ENCODE data around the gene CTH.
A peak's percentile ranks its signal among the peaks of the same experiment; 100 is the strongest.
"Not testable (repeated sequence)": the region's sequence is repeated elsewhere in the genome, so short reads cannot be mapped to it uniquely, and the experiment has no call there.

Gene CTH

GRCh38 chr1:70410604-70411359 is at the start of gene CTH:
CTH (plus strand) TSS chr1:70411268; CDS start chr1:70411416, 148 bp downstream.
- peak; percentile 80 to 84 for DNase-seq (ENCODE audit: low read depth in 1 of 2, low spot score in 1 of 2)

GRCh38 chr1:70361727-70362398 is 49.2 kb upstream of the CTH start:
- DNase-seq (ENCODE audit: low read depth in 1 of 2, low spot score in 1 of 2), result no peak

- no peak for DNase-seq (ENCODE audit: low read depth in 1 of 2, low spot score in 1 of 2)
These were observed 46.6 kb upstream of the CTH start for GRCh38 chr1:70364439-70364838.

- not testable (repeated sequence) for DNase-seq (ENCODE audit: low read depth in 1 of 2, low spot score in 1 of 2)
These were observed 44.6 kb upstream of the CTH start for GRCh38 chr1:70366425-70366952.

GRCh38 chr1:70366997-70367396 is 44.1 kb upstream of the CTH start:
- not testable (repeated sequence) for DNase-seq (ENCODE audit: low read depth in 1 of 2, low spot score in 1 of 2)

- not testable (repeated sequence) for DNase-seq (ENCODE audit: low read depth in 1 of 2, low spot score in 1 of 2)
These were observed 43.7 kb upstream of the CTH start for GRCh38 chr1:70367397-70367796.

GRCh38 chr1:70371586-70371985 is 39.5 kb upstream of the CTH start:
- DNase-seq (ENCODE audit: low read depth in 1 of 2, low spot score in 1 of 2), result not testable (repeated sequence)

GRCh38 chr1:70372426-70372825 is 38.6 kb upstream of the CTH start:
- no peak for DNase-seq (ENCODE audit: low read depth in 1 of 2, low spot score in 1 of 2)

- not testable (repeated sequence) for DNase-seq (ENCODE audit: low read depth in 1 of 2, low spot score in 1 of 2)
These were observed 37.5 kb upstream of the CTH start for GRCh38 chr1:70373580-70373979.

- DNase-seq (ENCODE audit: low read depth in 1 of 2, low spot score in 1 of 2), result no peak
These were observed 34.9 kb upstream of the CTH start for GRCh38 chr1:70376196-70376595.

- DNase-seq (ENCODE audit: low read depth in 1 of 2, low spot score in 1 of 2), result no peak
These were observed 28.4 kb upstream of the CTH start for GRCh38 chr1:70382682-70383081.

- DNase-seq (ENCODE audit: low read depth in 1 of 2, low spot score in 1 of 2), result no peak
These were observed 27.6 kb upstream of the CTH start for GRCh38 chr1:70383483-70383882.

- DNase-seq (ENCODE audit: low read depth in 1 of 2, low spot score in 1 of 2), result no peak
These were observed 26.5 kb upstream of the CTH start for GRCh38 chr1:70384542-70384941.

GRCh38 chr1:70385477-70385876 is 25.6 kb upstream of the CTH start:
- no peak for DNase-seq (ENCODE audit: low read depth in 1 of 2, low spot score in 1 of 2)

- DNase-seq (ENCODE audit: low read depth in 1 of 2, low spot score in 1 of 2), result no peak
These were observed 24.9 kb upstream of the CTH start for GRCh38 chr1:70386121-70386520.

- DNase-seq (ENCODE audit: low read depth in 1 of 2, low spot score in 1 of 2), result no peak
These were observed 23.6 kb upstream of the CTH start for GRCh38 chr1:70387507-70387906.

- DNase-seq (ENCODE audit: low read depth in 1 of 2, low spot score in 1 of 2), result no peak
These were observed 18.4 kb upstream of the CTH start for GRCh38 chr1:70392626-70393025.

- no peak for DNase-seq (ENCODE audit: low read depth in 1 of 2, low spot score in 1 of 2)
These were observed 14.5 kb upstream of the CTH start for GRCh38 chr1:70396607-70397006.

GRCh38 chr1:70397013-70397412 is 14.1 kb upstream of the CTH start:
- no peak for DNase-seq (ENCODE audit: low read depth in 1 of 2, low spot score in 1 of 2)

- no peak for DNase-seq (ENCODE audit: low read depth in 1 of 2, low spot score in 1 of 2)
These were observed 10.7 kb upstream of the CTH start for GRCh38 chr1:70400335-70400734.

- DNase-seq (ENCODE audit: low read depth in 1 of 2, low spot score in 1 of 2), result no peak
These were observed 9.1 kb upstream of the CTH start for GRCh38 chr1:70401974-70402373.

- no peak for DNase-seq (ENCODE audit: low read depth in 1 of 2, low spot score in 1 of 2)
These were observed 7.3 kb upstream of the CTH start for GRCh38 chr1:70403759-70404158.
